Omental fat pad (tissue), 4 donors: ENCODE measurements around the gene MAML3. TPM values are rescaled to one million over a fixed set of nuclear protein-coding genes. Genes with fewer than 3 reads are reported as not detected.

Experiments
- ATAC-seq: fragments of 150-250 bp; one replicate; pipeline ENCODE4 v1.9.1; 2016; ENCODE audit warnings: mild to moderate bottlenecking, moderate library complexity; ENCODE audit not compliant: low FRiP score
- DNase-seq: peaks from one replicate; pipeline ENCODE4 v3.0.0-alpha.2; 2019; ENCODE audit warnings: low spot score
- total RNA-seq, 4 donors: library from RNA; depleted of rRNA; stranded (reverse); fragments of >200 nt; gene quantifications; one replicate each; pipeline ENCODE4 v1.1.0, GENCODE V29; 2016
- TF ChIP-seq, protein P1 (sequence below), 3 donors: fragments of 450-650 bp; IDR thresholded peaks; one replicate each; pipeline ENCODE4 v1.5.1; 2016 to 2017; ENCODE audit warnings: antibody characterized with exemption in 3 of 3, mild to moderate bottlenecking in 3 of 3, moderate library complexity in 2 of 3

Gene MAML3
- total RNA-seq, 4 donors from 2014 or later, result 4.8 to 12.8 (median 11.7) TPM

- DNase-seq (no peak), ATAC-seq (no peak)
- TF ChIP-seq, protein P1, sequence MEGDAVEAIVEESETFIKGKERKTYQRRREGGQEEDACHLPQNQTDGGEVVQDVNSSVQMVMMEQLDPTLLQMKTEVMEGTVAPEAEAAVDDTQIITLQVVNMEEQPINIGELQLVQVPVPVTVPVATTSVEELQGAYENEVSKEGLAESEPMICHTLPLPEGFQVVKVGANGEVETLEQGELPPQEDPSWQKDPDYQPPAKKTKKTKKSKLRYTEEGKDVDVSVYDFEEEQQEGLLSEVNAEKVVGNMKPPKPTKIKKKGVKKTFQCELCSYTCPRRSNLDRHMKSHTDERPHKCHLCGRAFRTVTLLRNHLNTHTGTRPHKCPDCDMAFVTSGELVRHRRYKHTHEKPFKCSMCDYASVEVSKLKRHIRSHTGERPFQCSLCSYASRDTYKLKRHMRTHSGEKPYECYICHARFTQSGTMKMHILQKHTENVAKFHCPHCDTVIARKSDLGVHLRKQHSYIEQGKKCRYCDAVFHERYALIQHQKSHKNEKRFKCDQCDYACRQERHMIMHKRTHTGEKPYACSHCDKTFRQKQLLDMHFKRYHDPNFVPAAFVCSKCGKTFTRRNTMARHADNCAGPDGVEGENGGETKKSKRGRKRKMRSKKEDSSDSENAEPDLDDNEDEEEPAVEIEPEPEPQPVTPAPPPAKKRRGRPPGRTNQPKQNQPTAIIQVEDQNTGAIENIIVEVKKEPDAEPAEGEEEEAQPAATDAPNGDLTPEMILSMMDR (IDR thresholded peaks at IDR 0.05), result no peak
Measured at GRCh38 chr4:139841464-139842195, 312.4 kb downstream of the MAML3 start.

GRCh38 chr4:139840773-139841172 lies 313.2 kb downstream of the MAML3 start:
- TF ChIP-seq, protein P1 (IDR thresholded peaks at IDR 0.05), result no peak
- ATAC-seq (no peak), DNase-seq (no peak)

DNA sequence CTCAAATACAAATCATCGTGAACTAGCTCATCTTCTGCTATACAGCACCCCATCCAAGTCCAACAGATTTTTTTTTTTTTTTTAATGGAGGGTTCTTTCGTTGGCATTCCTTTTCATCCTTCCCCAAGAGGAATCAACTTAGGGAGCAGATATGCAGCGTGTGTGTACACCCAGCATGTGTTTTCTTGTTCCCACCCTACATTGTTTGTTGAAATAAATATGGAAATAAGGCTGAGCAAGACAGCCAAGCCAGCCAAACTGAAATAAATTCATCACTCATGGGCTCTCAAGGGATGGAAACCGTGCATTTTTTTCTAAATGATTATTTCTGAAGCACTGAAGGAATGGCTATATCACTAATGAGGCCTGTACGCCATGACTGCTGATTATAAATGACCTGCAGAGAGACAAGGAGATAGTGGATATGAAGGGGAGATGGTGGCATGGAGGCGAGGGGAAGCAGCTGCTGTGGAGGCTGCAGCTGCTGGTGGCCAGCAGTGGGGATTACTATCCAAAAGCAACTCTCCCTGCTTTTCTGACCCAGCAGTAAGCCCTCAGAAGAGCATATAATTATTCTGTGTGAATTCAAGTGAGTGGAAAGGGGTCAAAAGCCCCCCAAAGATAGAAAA lies 314.5 kb downstream of the MAML3 start:
- TF ChIP-seq, protein P1 (IDR thresholded peaks at IDR 0.05), result no peak
- no peak for ATAC-seq
- DNase-seq, result no peak

DNA sequence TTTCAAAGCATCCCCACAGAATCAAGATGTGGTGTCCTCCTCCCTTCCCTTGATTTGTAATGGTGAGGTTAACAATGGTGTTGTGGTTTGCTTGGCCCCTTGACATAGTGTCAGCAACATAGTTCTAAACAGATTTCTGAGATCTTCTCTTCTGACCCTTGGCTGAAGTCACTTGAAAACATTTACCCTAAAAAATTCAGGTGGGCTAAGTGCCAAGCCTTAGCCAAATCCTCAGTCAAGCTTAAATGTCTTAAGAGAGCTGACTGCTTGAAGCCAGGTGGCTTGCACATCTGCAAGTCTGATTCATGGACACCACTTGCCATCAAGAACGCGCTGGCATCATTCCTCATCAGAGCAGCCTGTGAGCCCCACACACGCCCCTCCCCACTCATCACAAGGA lies 315.2 kb downstream of the MAML3 start:
- TF ChIP-seq, protein P1 (IDR thresholded peaks at IDR 0.05), result no peak
- ATAC-seq (no peak), DNase-seq (no peak)

DNA sequence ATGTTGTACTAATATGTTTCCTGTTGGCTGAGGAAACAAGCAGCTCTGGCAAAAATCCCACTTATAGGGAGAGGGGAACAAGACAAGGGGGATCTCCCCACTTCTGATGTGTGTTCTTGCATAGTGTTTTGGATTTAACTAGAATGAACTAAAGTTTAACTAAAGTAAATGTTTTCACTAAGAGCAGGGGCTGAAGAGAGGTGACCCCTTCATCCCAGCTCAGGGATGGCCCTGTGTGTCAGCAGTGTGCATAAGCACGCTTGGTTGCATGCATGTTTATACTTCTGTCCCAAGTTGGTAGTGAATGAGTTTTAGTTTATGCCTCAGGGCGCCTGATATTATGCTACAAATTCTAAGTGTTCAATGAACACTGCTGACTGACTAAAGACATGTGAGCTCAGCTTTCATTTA lies 319.0 kb downstream of the MAML3 start:
- DNase-seq (no peak), ATAC-seq (no peak)
- TF ChIP-seq, protein P1 (IDR thresholded peaks at IDR 0.05), result no peak

DNA sequence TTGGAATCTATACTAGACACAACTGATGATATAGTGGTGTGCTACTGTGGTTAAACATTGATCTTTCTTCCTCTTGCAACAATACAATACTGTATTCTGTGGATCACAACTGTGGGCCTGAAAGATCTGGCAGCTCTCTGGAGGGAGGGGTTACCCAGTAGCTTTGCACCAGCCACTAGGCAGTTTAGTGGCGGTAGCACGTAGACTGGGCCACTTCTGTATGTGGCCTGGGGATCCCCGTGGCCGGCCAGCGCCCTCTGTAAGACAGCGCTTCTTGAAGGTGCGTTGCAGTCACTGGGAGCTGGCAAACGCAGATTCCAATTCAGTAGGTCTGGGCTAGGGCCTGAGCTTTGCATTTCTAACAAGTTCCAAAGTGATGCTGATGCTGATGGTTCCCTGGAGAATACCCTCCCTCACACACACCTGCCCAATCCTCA lies 319.7 kb downstream of the MAML3 start:
- DNase-seq (no peak), ATAC-seq (no peak)
- TF ChIP-seq, protein P1 (IDR thresholded peaks at IDR 0.05), result no peak
